ENCODE data around the gene GM2A.

GRCh38 chr5:151286246-151286645 lies 33.3 kb downstream of the GM2A start:
- TF ChIP-seq, protein P1, sequence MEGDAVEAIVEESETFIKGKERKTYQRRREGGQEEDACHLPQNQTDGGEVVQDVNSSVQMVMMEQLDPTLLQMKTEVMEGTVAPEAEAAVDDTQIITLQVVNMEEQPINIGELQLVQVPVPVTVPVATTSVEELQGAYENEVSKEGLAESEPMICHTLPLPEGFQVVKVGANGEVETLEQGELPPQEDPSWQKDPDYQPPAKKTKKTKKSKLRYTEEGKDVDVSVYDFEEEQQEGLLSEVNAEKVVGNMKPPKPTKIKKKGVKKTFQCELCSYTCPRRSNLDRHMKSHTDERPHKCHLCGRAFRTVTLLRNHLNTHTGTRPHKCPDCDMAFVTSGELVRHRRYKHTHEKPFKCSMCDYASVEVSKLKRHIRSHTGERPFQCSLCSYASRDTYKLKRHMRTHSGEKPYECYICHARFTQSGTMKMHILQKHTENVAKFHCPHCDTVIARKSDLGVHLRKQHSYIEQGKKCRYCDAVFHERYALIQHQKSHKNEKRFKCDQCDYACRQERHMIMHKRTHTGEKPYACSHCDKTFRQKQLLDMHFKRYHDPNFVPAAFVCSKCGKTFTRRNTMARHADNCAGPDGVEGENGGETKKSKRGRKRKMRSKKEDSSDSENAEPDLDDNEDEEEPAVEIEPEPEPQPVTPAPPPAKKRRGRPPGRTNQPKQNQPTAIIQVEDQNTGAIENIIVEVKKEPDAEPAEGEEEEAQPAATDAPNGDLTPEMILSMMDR (IDR thresholded peaks at IDR 0.05), result no peak
- TF ChIP-seq EP300 (IDR thresholded peaks at IDR 0.05), result no peak
